Stimulated activated CD8-positive, alpha-beta memory T cell treated with anti-CD3 and anti-CD28 coated beads, Interleukin-4, amount 100 ng/mL, for 48 hours (primary cell): ENCODE data around the gene SGF29.
"Not testable (repeated sequence)": the region's sequence is repeated elsewhere in the genome, so short reads cannot be mapped to it uniquely, and the experiment has no call there.

Experiments
- DNase-seq: peaks from one replicate; pipeline ENCODE4 v3.0.0-alpha.2; 2020

The SGF29 gene

DNA sequence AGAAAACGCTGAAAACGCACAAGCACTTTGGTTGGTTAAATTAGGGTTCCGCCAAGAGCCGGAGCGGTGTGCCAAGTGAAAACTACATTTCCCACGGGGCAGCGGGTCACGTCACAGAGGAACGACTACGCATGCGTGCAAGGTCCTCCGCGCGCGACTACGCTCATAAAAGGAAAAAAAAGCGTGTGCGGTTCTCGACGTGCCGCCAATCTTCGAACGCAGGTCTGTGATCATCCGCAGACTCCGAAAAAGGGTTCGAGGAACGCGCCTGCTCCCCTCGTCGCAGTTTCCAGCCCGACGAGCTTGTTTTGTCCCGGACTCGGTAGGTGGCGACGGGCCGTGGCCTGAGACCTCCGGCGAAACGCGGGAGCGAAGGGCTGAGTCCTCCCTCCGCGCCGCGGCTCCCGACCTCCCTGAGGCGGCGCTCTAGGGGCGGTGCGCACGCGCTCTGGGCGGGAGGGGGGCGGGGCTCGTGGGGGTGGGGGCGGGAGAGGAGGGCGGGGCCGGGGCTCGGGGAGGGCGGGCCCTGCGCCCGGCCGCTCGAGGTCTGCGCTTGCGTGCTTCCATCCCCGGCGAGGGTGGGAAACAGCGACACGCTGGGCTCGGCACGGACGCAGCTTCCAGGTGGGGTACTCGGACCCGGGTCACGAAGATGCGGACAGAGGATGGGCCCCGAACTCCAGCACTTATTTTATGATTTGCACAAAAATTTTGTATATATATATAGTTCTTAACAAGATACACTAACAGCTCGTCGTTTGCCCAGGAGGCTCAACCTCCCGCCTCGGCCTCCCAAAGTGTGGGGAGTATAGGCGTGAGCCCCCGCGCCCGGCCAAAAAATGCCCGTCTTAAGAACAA is at the start of gene SGF29:
Gene SGF29 (plus strand): TSS at position 145 of the 858 bp plus-strand sequence. CDS start 27,150 bp downstream, outside the sequence.
- peak; percentile 94 for DNase-seq

DNA sequence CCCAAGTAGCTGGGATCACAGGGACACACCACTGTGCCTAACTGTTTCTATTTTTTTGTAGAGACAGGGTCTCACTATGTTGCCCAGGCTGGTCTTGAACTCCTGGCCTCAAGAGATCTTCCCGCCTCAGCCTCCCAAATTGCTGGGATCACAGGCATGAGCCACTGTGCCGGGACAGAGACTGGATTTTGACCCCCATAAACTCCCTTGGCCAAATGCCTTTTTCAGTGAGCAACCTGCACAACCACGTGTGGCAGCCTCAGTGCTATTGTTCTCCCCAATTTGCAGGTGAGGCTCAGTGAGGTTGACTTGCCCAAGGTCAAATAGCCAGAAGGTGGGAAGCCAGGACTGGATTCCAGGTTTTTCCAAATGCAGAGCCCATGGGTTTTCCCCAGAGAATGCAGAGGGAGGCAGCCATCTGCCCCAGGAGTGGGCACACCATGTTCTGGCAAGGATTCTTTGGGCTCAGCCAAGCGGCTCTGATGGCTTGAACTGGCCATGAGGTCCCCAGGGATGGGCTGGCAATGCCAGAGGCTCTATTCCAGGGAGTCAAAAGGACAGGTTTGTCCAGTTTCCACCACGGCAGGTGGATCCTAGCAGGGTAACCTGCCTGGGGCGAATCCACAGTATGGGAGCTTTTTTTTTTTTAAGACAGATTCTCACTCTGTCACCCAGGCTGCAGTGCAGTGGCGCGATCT is 48.9 kb upstream of the SGF29 start:
- DNase-seq = no peak

GRCh38 chr16:28505489-28506137 is 48.1 kb upstream of the SGF29 start:
- DNase-seq = no peak

GRCh38 chr16:28511031-28511430 is 42.7 kb upstream of the SGF29 start:
- no peak for DNase-seq

DNA sequence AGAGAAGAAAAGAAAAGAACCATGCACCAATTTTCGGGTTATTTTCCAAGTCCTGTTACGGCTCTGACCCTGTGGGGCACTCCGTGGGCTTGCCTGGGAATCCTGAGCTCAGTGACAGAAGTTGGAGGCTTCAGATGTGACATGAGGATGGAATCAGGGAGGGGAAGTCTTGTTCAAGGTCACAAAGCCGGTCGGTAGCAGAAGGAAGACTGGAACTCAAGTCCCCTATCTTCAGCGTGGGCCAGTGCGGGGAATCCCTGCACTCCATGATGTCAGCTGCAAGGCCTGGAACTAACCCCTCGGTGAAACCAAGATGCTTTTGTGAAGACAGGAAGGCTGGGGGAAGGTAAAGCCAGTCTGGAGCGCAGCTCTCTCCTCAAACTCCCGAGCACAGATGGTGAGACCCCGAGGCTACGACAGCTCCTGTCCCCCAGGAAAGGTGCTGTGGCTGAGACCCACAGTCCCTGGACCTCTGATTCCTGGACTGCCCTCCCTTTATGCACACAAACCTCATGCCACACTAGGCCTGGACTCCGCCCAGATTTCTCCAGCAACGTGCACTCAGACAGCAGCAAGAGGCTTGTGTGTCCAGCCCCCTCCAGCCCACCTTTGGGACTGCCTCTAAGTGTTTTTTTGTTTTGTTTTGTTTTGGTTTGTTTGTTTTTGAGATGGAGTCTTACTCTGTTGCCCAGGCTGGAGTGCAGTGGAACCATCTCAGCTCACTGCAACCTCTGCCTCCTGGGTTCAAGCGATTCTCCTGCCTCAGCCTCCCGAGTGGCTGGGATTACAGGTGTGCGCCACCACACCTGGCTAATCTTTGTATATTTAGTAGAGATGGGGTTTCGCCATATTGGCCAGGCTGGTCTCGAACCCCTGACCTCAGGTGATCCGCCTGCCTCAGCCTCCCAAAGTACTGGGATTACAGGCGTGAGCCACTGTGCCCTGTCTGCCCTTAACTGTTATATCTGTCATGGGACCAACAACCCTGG is 41.6 kb upstream of the SGF29 start:
- DNase-seq = no peak

DNA sequence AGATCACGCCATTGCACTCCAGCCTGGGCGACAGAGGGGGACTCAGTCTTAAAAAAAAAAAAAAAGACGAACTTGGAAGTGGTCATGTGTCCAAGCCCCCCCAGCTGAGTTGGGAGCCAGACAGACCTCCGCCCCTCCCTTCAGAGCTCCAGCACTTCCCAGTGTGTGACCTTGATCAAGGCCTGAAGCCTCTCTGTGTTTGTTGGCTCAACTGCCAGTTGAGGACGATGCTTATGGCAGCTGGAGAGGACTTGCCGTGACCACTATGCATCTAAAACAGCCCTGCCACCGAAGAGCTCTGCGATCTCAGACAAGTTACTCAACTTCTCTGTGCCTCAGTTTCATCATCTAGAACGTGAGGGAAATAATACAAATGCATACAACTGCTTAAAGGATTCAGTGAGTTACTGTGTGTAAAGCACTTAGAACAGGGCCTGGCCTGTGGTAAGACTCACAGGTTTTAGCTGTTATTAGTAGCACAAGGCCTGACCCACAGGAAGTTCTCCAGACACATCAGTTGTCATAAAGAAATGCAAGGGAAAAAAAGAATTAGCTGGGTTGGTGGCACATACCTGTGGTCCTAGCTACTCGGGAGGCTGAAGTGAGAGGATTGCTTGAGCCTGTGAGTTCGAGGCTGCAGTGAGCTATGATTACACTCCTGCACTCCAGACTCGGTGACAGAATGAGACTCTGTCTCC is 40.1 kb upstream of the SGF29 start:
- no peak for DNase-seq

DNA sequence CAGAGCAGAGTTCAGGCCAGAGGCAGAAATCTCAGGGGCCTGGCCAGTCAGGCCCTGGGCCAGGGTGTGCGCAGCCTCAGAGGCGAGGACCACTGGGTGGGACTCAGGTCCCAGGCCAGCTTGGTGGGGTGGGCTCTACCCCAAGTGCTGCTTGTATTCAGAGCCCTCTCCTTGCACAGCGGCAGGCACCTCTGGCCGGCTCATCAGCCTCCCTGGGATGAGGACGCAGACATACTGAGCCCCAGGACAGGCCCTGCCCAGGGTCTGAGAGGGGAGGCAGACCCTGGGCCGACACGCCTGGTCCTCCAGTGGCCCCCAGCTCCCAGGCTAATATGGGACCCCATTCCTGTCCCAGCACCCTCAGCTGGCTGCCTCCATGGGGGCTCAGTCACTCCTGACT is 39.5 kb upstream of the SGF29 start:
- no peak for DNase-seq

GRCh38 chr16:28520672-28521071 is 33.0 kb upstream of the SGF29 start:
- no peak for DNase-seq

- DNase-seq = no peak
These were observed 32.3 kb upstream of the SGF29 start for GRCh38 chr16:28521436-28521835.

DNA sequence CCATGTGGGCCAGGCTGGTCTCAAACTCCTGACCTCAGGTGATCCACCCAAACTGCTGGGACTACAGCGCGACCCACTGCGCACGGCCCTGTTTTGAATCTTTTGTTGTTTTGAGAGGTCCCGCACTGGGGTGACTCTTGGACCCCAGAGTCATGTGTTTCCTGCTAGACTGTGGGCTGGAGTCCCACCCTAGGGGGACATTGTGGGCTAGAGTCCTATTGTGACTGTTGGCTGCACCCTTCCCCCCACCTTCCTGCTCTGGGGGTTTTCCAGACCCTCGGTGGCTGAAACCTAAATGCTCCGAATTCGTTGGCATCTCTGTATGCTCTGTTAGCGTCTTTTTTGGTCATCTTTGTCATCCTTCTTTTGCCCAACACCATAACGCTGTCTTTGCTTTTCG is 30.9 kb upstream of the SGF29 start:
- DNase-seq = no peak

DNA sequence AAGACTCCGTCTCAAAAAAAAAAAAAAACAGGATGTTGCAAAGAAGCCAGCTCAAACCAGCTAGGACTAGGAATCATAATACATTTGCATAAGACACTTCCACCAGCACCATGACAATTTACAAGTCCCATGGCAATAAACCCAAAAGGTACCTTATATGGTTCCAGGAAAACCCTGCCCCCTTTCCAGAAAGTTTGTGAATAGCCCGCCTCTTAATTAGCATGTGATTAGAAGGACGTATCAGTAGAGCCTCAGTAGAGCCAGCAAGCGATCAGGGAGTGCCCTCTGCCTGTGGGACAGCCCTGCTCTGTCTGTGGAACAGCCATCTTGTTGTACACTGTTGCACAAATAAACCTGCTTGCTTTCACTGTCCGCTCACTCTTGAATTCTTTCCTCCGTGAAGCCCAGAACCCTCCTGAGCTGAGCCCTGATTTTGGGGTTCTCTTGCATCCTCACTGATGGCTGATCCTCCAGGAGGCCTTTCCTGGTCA is 29.0 kb upstream of the SGF29 start:
- no peak for DNase-seq

GRCh38 chr16:28526201-28527099 is 27.3 kb upstream of the SGF29 start:
- DNase-seq = no peak

DNA sequence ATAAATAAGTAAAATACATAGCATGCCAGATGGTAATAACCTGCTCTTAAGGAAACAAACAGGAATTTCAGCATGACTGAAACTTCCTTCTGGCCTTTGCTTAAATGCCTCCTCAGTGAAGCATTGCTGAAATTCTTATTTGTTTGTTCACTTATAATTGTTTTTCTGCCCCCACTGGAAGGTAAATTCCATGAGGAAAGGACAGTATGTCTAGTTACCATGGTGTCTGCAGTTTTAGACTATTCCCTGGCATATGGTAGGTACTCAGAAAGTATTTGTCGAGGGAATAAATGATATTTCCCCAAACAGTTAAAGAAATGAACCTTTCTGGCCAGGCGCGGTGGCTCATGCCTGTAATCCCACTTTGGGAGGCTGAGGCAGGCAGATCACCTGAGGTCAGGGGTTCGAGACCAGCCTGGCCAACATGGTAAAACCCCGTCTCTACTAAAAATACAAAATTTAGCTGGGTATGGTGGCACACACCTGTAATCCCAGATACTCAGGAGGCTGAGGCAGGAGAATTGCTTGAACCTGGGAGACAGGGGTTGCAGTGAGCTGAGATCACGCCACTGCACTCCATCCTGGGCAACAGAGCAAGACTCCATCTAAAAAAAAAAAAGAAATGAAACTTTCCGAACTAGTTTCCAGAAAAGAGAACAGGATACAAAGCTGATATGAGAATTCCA is 26.5 kb upstream of the SGF29 start:
- not testable (repeated sequence) for DNase-seq

- DNase-seq = no peak
These were observed 25.7 kb upstream of the SGF29 start for GRCh38 chr16:28527985-28528384.

DNA sequence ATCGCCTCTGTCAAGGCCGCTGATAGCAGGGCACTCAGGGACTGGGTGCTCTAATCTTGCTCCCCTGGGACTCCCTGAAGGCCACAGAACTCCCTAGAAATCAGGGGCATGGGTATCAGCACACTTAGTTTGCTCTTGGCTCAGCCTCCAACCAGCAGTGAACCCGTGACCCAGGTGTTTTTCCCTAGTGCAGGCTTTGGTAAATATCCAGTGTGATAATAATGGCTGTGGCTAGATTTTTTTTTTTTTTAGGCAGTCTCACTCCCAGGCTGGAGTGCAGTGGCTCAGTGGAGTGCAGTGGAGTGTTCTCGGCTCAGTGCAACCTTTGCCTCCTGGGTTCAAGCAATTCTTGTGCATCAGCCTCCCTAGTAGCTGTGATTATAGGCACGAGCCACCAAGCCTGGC is 25.3 kb upstream of the SGF29 start:
- DNase-seq = no peak

- no peak for DNase-seq
These were observed 24.6 kb upstream of the SGF29 start for GRCh38 chr16:28529124-28529523.

DNA sequence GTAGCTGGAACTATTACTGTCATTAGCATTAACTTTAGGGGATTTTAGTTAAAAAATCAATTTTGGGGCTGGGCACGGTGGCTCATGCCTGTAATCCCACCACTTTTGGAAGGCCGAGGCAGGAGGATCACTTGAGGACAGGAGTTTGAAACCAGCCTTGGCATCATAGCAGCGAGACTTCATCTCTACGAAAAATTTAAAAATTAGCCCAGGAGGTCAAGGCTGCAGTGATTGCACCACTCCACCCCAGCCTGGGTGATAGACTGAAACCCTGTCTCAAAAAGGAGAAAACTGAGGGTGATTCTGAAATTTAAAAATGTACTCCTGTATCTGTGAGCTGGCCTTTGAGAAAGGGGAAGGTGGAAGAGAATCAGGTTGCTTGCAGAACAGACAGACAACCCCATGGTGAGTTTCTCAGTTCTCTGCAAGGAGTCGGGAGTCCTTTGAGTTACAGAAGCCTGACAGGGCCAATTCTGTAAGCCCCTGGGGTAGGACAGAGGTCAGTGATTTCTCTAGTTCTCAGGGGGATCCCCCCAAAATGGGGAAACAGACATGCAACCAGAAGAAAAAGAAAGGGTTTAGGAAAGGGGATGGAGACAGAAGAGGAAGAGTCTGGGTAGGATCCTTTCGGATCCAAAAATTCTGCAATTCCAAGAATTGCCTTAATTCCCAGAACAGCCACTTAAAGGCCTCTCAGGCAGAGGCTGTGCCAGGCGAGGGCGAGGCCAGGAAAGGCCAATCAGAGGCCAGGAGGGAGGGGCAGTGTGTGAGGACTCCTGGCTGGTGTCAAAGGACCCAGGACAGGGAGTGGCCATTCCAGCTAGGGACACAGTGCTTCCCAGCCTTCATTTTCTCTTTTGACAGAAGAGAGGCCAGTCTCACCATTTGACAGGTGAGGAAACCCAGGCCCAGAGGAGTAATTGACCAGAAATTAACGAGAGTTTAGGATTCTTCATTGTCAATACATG is 21.7 kb upstream of the SGF29 start:
- no peak for DNase-seq

DNA sequence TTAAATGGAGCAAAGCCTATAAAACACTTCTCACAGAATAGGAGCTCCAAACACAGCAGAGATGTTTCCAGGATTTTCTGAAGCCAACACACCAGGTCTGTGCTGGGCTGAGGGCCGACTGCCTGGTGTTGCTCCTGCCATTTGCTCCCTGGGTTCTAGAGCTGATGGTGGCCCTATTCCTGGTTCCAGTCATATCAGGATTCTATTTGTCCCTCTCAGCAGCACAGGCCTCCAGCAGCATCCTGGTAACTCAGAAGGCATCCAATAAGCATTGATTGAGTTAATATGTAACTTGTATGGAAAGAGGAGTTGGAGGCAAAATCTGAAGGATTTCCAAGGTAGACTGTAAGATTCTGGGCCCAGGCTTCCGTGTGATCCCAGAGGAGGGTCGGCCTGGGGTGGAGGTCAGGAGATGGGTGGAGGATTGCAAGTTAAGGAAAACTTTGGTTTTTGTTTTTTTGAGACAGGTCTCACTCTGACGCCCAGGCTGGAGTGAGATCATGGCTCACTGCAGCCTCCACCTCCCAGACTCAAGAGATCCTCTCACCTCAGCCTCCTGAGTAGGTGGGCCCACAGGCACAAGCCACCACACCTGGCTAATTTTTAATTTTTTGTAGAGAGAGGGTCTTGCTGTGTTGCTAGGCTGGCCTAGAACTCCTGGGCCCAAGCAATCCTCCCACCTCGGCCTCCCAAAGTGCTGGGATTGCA is 20.6 kb upstream of the SGF29 start:
- DNase-seq = no peak
